HG03175 (cell line): ENCODE data around the gene ZPBP.

Experiments
- ATAC-seq: cut with Tn5 transposase; IDR thresholded peaks from one replicate; pipeline ENCODE4 v1.9.1; 2021; ENCODE audit warnings: mild to moderate bottlenecking, moderate library complexity; ENCODE audit not compliant: unreplicated experiment

ZPBP gene, protein sequence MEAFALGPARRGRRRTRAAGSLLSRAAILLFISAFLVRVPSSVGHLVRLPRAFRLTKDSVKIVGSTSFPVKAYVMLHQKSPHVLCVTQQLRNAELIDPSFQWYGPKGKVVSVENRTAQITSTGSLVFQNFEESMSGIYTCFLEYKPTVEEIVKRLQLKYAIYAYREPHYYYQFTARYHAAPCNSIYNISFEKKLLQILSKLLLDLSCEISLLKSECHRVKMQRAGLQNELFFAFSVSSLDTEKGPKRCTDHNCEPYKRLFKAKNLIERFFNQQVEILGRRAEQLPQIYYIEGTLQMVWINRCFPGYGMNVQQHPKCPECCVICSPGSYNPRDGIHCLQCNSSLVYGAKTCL

GRCh38 chr7:50092579-50093491 is at the start of gene ZPBP:
ZPBP (minus strand) TSS chr7:50093246; CDS start chr7:50093194, 52 bp downstream.
- ATAC-seq = peak; percentile 73

DNA sequence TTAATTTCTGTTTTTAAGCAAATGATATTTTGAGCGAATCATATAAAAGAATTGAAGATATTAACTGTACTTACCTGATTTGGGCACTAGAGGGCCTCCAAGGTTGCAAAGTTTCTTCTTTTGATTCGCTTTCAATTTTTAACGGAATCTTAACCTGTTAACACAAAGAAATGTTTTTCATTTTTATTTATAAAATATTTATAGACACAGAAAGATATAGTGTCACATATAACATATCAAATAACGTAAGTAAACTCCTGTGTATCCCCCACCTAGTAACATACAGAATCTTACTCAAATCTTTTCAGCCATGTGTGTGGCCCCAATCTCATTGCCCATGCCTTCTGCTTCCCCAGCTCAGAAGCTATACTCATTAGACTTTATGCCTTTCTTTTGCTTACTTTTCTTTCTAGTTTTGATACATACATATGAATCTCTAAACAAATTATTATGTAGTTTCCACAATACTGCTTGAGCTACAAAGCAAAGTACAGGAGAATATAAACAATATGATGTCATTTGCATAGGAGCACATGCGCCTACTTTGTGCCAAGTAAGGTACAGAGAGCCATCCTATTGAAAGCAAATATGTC is 49.5 kb upstream of the ZPBP start:
- ATAC-seq = peak; percentile 45

- no peak for ATAC-seq
Observed at GRCh38 chr7:50141854-50142253, 48.8 kb upstream of the ZPBP start.

- ATAC-seq = no peak
Observed at GRCh38 chr7:50141131-50141530, 48.1 kb upstream of the ZPBP start.

DNA sequence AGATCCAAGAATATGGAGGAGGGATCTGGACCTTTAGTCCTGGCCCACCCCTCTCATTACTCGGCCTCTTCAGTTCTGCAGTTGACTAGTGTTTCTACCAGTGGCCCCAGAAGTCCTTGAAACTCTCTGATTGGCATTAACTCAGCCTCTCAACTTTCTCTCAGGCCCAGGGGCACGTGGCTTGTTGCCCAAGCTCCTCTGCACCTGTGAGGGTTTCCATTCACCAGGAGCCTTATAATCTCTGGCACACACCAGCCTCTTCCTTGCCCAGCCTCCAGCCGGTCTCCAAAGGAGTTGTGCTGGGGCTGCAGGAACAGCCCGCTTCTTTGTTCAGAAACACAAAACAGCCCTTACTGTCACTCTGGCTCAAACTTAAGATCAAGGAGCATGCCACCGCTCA is 47.6 kb upstream of the ZPBP start:
- no peak for ATAC-seq

GRCh38 chr7:50138101-50138500 is 45.1 kb upstream of the ZPBP start:
- no peak for ATAC-seq

DNA sequence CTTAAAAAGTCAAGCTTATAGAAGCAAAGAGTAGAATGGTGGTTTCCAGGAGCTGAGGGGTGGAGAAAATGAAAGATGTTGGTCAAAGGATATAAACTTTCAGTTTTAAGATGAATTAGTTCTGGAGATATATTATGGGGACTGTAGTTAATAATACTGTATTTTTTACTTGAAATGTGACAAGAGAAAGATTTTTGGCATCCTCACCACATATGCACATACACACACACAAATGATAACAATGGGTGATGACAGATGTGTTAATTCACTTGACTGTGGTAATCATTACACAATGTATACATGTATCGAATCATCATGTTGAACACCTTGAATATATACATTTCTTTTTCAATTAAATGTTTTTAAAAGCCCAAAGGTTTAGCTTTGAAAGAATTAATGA is 32.7 kb upstream of the ZPBP start:
- no peak for ATAC-seq

DNA sequence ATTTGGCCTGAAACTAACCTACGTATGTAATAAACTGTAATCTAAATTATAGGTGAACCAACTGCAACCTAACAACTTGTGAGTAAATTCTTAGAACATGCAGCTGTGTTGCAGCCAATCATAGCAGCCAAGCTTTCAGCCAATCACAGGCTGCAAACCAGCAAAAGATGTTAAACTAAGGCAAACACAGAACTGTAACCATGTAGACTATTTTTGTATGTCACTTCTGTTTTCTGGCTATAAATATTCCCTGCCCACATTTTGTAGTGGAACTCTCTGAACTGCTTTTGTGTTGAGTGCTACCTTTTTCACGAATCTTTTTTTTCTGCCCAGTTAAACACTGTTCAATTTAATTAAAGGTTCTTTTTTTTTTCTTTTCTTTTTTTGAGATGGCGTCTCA is 28.2 kb upstream of the ZPBP start:
- ATAC-seq = peak; percentile 78

DNA sequence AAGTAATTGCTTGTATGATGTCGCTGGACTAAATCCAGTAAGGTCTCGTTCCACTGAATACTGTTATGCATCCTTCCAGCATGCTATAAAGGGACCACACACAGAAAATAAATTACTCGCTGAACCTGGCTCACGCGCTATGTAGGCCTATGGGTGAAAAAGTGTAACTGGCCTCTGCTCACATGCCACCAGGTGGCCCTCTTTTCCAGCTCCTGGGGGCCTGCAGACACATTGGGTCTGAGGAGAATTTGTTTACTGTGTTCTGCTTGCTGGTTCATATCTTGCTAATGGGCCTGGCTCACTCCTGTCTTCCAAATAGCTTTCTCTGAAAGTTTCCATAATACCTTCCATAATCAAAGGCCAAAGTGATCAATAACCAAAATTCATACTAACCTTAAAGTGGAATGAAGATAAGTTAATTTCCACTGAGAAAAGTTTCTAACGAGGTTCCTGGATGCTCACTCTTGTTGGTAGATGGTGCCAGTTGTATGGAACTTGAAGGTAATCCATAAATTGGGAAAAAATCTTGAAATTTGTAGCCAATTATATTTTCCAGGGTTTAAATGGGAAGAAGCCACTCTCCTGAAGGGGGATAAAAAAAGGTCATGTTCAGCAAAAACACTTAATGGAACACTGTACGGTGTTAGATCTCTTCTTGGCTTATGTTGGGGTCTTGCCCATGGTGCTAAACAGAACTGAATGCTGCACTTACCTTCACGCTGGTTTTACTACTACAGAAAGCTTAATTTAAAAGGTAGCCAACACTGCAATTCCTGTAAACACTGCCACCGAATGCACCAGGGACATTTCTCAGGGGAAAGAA is 27.0 kb upstream of the ZPBP start:
- peak; percentile 73 for ATAC-seq

GRCh38 chr7:50112250-50112649 is 19.2 kb upstream of the ZPBP start:
- no peak for ATAC-seq

DNA sequence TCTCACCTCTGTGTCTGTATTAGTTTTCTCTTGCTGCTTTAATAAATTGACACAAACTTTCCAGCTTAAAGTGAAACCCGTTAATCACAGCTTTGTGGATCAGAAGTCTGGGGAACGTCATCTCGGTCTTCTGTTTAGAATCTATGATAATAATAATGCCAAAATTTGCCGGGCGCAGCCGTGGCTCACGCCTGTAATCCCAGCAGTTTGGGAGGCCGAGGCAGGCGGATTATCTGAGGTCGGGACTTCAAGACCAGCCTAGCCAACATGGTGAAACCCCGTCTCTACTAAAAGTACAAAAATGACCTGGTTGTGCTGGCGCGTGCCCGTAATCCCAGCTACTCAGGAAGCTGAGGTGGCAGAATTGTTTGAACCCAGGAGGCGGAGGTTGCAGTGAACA is 8.8 kb upstream of the ZPBP start:
- no peak for ATAC-seq

DNA sequence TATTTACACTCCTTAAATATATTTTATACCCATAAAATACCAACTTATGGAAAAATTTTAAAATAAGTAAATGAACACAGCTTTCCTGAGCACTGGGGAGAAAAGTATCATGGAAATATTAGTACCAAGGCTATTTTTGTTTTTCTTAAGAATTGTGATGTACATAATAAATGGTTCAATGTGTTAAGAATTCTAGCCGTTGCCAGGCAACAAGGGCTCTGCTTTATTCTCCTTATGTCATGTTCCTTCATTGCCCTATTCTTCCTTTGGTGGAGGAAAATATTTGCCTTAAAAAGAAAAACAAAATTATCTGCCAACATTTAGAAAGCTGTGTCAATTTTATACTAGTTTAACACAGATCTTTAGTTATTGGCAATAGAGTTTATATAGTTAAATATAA is 2.6 kb upstream of the ZPBP start:
- ATAC-seq = no peak

DNA sequence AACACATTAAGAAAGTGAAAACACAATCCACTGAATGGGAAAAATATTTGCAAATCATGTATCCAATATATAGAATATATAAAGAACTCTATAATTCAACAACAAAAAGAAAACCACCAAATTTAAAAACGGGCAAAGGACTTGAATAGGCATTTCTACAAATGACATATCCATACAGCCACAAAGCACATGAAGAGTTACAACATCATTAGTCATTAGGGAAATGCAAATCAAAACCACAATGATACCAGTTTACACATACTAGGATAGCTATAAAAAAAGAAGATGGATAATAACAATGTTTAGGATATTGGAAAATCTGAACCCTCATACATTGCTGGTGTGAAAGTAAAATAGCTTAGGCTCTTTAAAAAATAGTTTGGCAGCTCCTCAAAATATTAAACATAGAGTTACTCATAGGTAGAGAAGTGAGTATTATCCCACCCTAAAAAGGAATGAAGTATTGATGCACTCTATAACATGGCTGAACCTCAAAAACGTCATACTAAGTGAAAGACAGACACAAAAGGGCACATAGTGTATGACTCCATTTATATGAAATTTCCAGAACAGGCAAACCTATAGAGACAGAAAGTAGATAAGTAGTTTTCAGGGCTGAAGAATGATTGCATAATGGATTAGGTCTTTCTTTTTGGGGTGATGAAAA is 4.5 kb downstream of the ZPBP start:
- ATAC-seq = no peak

- ATAC-seq = no peak
Observed at GRCh38 chr7:50085344-50085743, 7.7 kb downstream of the ZPBP start.

DNA sequence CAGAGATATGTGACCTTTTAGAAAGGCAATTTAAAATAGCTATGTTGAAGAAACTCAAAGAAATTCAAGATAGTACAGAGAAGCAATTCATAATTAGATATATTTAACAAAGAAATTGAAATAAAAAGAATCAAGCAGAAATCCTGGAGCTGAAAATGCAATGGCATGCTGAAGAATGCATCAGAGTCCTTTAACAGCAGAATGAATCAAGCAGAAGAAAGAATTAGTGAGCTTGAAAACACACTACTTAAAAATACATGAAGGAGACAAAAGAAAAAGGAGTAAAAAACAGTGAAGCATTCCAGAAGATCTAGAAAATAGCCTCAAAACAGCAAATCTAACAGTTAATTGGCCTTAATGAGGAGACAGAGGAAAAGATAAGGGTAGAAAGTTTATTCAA is 20.0 kb downstream of the ZPBP start:
- ATAC-seq = no peak

GRCh38 chr7:50069613-50070012 is 23.4 kb downstream of the ZPBP start:
- peak; percentile 80 for ATAC-seq

DNA sequence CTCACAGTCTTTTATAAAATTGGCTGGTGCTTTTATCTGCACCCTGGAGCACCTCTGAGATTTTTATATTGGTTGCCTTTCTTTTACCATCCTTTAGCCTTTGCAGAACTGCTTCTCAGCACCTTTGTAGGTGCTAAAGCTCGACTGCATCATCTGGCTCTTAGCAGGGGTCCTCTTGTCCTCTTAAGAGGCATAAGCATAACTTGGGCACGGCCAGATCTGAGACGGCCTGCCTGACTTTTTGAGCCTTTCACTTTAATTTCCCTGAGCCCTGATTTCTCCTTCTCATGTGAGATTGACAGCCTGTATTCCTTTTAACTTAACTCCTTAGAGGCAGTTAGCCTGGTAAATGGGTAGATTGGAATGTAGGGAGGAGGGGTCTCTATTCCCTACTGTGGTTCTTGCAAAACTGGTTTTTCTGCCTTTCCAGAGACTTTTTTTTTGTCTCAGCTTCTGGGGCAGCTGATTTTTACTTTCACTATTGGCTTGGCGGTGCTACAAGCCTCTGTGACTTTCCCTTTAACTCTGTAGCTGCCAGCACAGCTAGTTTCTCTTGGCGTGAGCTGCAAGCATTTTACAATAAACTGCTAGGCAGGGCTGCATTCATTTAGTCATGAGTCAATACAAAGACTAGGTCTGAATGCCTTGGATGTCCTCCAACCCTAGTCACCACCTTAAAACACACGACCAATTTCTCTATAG is 24.0 kb downstream of the ZPBP start:
- peak; percentile 68 for ATAC-seq

DNA sequence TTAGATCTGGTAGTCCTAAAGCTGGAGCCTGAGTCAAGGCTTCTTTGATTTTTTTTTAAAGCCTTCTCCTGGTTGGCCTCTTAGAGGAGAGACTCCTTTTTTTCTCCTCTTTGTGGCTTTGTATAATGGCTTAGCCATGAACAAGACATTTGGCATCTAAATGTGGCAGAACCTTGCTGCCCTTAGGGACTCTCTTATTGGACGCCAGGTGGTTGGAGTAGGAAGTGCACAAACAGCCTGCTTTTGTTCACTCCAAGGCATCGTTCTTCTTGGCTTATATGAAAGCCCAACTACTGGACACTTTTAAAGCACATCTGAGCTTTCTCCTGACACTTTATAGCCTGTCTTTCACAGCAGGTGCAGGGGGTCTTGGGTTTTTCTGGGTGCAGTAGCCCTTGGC is 25.0 kb downstream of the ZPBP start:
- peak; percentile 67 for ATAC-seq

GRCh38 chr7:50062951-50063350 is 30.1 kb downstream of the ZPBP start:
- no peak for ATAC-seq

- ATAC-seq = no peak
Observed at GRCh38 chr7:50056131-50056530, 36.9 kb downstream of the ZPBP start.
